HepG2 (cell line): ENCODE measurements around the gene MYBPC3. TPM values are rescaled to one million over a fixed set of nuclear protein-coding genes. Genes with fewer than 3 reads are reported as not detected.

ENCODE experiments used
- ATAC-seq: fragments of 200-7000 bp; cut with Tn5 transposase; 3 replicates; pipeline ENCODE4 v1.9.1; 2020; ENCODE audit warnings: mild to moderate bottlenecking, moderate library complexity
- BruUV-seq: library from RNA; stranded (reverse); fragments of 400-500 nt; replicated peaks from 2 replicates; lab custom pipeline; 2021; lab: Mats Ljungman, UMichigan
- CTCF ChIA-PET: fragments of 300-600 bp; formaldehyde crosslinking; extraction: SDS; loops from one replicate; lab custom pipeline; 2021; ENCODE audit warnings: low total read pairs, inconsistent platforms, low intra/inter-chr PET ratio; lab: Yijun Ruan, JAX
- POLR2A ChIA-PET: fragments of 350-600 bp; sonication (Branson Sonifier 250); formaldehyde crosslinking; loops from one replicate; lab custom pipeline; 2020; ENCODE audit warnings: antibody characterized with exemption, inconsistent platforms; lab: Yijun Ruan, JAX
- DNase-seq: peaks from one replicate; pipeline ENCODE4 v3.0.0-alpha.2; 2015; ENCODE audit warnings: low spot score
- FAIRE-seq: peaks from 3 replicates; lab custom pipeline; 2011; peaks lifted over from hg19 to GRCh38; lab: Jason Lieb, UNC
- H2AFZ ChIP-seq: one replicate; pipeline ENCODE4 v1.6.1; 2011; ENCODE audit warnings: low read length, inconsistent platforms
- H3K27ac ChIP-seq: fragments of 300-600 bp; 3 replicates; pipeline ENCODE4 v1.8.0; 2011; ENCODE audit warnings: mixed run types, mild to moderate bottlenecking, mixed read lengths, low read length, inconsistent platforms; ENCODE audit not compliant: insufficient read depth; ENCODE audit errors: extremely low read length
- H3K27me3 ChIP-seq, 2 experiments: fragments of 200-600 bp in 1 of 2; 2 replicates in 1 of 2; 3 replicates in 1 of 2; pipeline versions ENCODE4 v1.6.0 to v1.8.0; 2011; ENCODE audit warnings: low read length in 2 of 2, mild to moderate bottlenecking in 2 of 2, moderate library complexity in 2 of 2, inconsistent platforms in 1 of 2; ENCODE audit not compliant: insufficient read depth in 2 of 2, control insufficient read depth in 1 of 2
- H3K36me3 ChIP-seq, 2 experiments: fragments of 200-600 bp in 1 of 2; replicated peaks in 1 of 2; 2 replicates in 1 of 2; 3 replicates in 1 of 2; pipeline versions ENCODE4 v1.5.1 to v1.8.0; 2011; ENCODE audit warnings: low read length in 2 of 2, inconsistent platforms in 1 of 2; ENCODE audit not compliant: insufficient read depth in 2 of 2, control insufficient read depth in 1 of 2
- H3K4me1 ChIP-seq: 2 replicates; pipeline ENCODE4 v1.5.1; 2012; ENCODE audit warnings: low read length, inconsistent platforms; ENCODE audit not compliant: insufficient read depth
- H3K4me2 ChIP-seq: 2 replicates; pipeline ENCODE4 v1.6.0; 2011; ENCODE audit warnings: low read depth, low read length, inconsistent platforms
- H3K4me3 ChIP-seq, 3 experiments: fragments of 200-600 bp in 1 of 3; sonication (generic), shearing (Covaris generic) in 1 of 3; replicated peaks in 1 of 3; 2 replicates each; pipeline ENCODE4 v1.5.1; 2011 to 2016; ENCODE audit warnings: low read length in 3 of 3, inconsistent platforms in 2 of 3, low read depth in 2 of 3, mild to moderate bottlenecking in 2 of 3, control low read depth in 1 of 3, mixed read lengths in 1 of 3; ENCODE audit not compliant: insufficient read depth in 1 of 3
- H3K79me2 ChIP-seq: one replicate; pipeline ENCODE4 v1.6.1; 2011; ENCODE audit warnings: low read length, inconsistent platforms; ENCODE audit not compliant: insufficient read depth
- H3K9ac ChIP-seq: 2 replicates; pipeline ENCODE4 v1.6.0; 2011; ENCODE audit warnings: mild to moderate bottlenecking, low read depth, low read length, inconsistent platforms; ENCODE audit not compliant: insufficient read depth
- H3K9me3 ChIP-seq: 2 replicates; pipeline ENCODE4 v1.5.1; 2012; ENCODE audit warnings: mild to moderate bottlenecking, low read length
- H4K20me1 ChIP-seq: 2 replicates; pipeline ENCODE4 v1.6.0; 2011; ENCODE audit warnings: inconsistent platforms, mild to moderate bottlenecking, low read length, moderate library complexity; ENCODE audit not compliant: insufficient read depth
- ARHGAP35 ChIP-seq: sonication (generic); formaldehyde crosslinking; IDR thresholded peaks from 2 replicates; pipeline ENCODE4 v1.9.0; 2022; ENCODE audit warnings: mild to moderate bottlenecking, inconsistent platforms, moderate library complexity, missing genetic modification reagents, borderline replicate concordance
- FOXO1 ChIP-seq: sonication (generic); formaldehyde crosslinking; IDR thresholded peaks from 2 replicates; pipeline ENCODE4 v1.4.0; 2020; ENCODE audit warnings: missing genetic modification reagents
- GTF2F1 ChIP-seq: fragments of 150-350 bp; IDR thresholded peaks from 2 replicates; pipeline ENCODE4 v1.6.1; 2014; ENCODE audit warnings: low read length
- HOXA7 ChIP-seq: sonication (generic); formaldehyde crosslinking; IDR thresholded peaks from 2 replicates; pipeline ENCODE4 v1.8.1; 2022; ENCODE audit warnings: mild to moderate bottlenecking, missing genetic modification reagents, moderate library complexity
- MED8 ChIP-seq: sonication (generic); formaldehyde crosslinking; IDR thresholded peaks from 2 replicates; pipeline ENCODE4 v1.8.1; 2023; ENCODE audit warnings: mild to moderate bottlenecking, missing genetic modification reagents; ENCODE audit not compliant: insufficient replicate concordance
- NONO ChIP-seq, 2 experiments: fragments of 450-650 bp in 1 of 2; sonication (generic) in 1 of 2; formaldehyde crosslinking in 1 of 2; IDR thresholded peaks in 1 of 2; conservative IDR thresholded peaks in 1 of 2; 2 replicates each; pipeline versions ENCODE4 v1.6.1 to v1.8.0; 2017 to 2022; ENCODE audit warnings: mild to moderate bottlenecking in 1 of 2, missing genetic modification reagents in 1 of 2, moderate library complexity in 1 of 2
- PHF5A ChIP-seq: IDR thresholded peaks from one replicate; pipeline ENCODE4 v1.6.1; 2018; ENCODE audit warnings: low read depth, missing genetic modification reagents; ENCODE audit not compliant: unreplicated experiment
- SCMH1 ChIP-seq: sonication (generic); formaldehyde crosslinking; IDR thresholded peaks from 2 replicates; pipeline ENCODE4 v1.9.0; 2021; ENCODE audit warnings: missing genetic modification reagents, mild to moderate bottlenecking, borderline replicate concordance
- SNAI1 ChIP-seq: sonication (generic); formaldehyde crosslinking; IDR thresholded peaks from 2 replicates; pipeline ENCODE4 v1.5.0; 2020; ENCODE audit warnings: mild to moderate bottlenecking, missing genetic modification reagents, borderline replicate concordance
- SRSF4 ChIP-seq: fragments of 200-400 bp; formaldehyde crosslinking; IDR thresholded peaks from one replicate; pipeline ENCODE4 v1.6.1; 2018; ENCODE audit warnings: mild to moderate bottlenecking, low read depth, low read length, moderate library complexity; ENCODE audit not compliant: poor library complexity, severe bottlenecking
- WGBS: methylation state at CpG from one replicate; pipeline ENCODE4 v1.1.6; 2017; ENCODE audit warnings: low lambda C conversion rate; 5-methylcytosine and 5-hydroxymethylcytosine counted together
- in situ Hi-C: cut with HindIII; loops from 2 replicates; pipeline ENCODE4 v1.10.0; 2017; ENCODE audit warnings: low pct_unique_long_range_greater_than_20kb; ENCODE audit not compliant: extremely low pct_ligation_motif_present
- intact Hi-C: fragments of 100-400 bp; cut with micrococcal nuclease; formaldehyde crosslinking; loops from one replicate; pipeline ENCODE4 v1.10.0; 2022; ENCODE audit not compliant: unreplicated experiment
- polyA plus RNA-seq, 8 experiments: library from polyadenylated mRNA; depleted of rRNA in 3 of 8; stranded (reverse) in 7 of 8; unstranded in 1 of 8; fragments of >200 nt; fragmentation: Illumina TruSeq in 4 of 8; extraction: Trizol in 4 of 8; gene quantifications; 2 replicates each; pipeline versions ENCODE4 v1.2.1 to v1.2.3, GENCODE V29; 2011 to 2016; ENCODE audit warnings: low read depth in 4 of 8, missing spikeins in 1 of 8, mixed read lengths in 1 of 8; ENCODE audit not compliant: insufficient read depth in 1 of 8
- total RNA-seq, 5 experiments: library from RNA; depleted of rRNA; stranded (reverse); fragments of >200 nt; fragmentation: Illumina TruSeq; extraction: Trizol; gene quantifications; 2 replicates each; pipeline ENCODE4 v1.2.3, GENCODE V29; 2016; ENCODE audit warnings: low read depth in 1 of 5
- TF ChIP-seq, protein P1 (sequence below): sonication (generic); formaldehyde crosslinking; IDR thresholded peaks from 2 replicates; pipeline ENCODE4 v1.5.0; 2020; ENCODE audit warnings: missing genetic modification reagents

MYBPC3 gene
- total and polyA plus RNA-seq, 2 of the 13 experiments (the other 11 are each of a cell fraction or from before 2014, with no cell fraction given): not detected

DNA sequence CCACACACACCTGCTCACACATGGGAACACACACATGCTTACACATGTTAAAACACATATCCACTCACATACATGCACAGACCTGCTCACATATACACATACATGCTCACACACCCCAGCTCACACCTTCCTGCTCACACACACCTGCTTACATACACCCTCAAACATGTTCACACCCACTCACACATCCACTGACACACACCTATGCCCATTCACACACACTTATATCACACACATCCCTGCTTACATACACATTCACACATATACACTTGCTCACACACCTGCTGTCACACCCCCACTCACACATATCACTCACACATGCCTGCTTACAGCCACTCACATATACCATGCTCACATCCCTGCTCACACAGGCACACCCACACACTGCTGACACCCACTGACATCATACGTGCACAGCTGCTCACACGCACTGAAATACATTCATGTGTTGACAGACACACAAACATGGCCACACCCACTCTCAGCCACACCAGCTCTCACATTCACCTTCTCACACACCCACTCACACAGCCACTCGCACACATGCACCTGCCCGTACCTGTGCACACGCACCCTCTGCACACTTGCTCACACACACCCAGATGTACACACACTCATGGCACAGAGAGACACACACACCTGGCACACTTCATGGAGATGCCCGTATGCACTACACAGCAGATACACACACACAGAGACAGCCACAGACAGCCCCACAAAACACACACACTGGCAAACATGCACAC, 5.7 kb upstream of the MYBPC3 start:
- intact Hi-C loops (loop anchor here (5.0 kb wide), 1 partner anchor 254 kb away; no protein-coding TSS in a partner anchor), in situ Hi-C loops (no loop called here)
- POLR2A ChIA-PET: no interaction called here
- no peak overlapping the region for H3K9ac ChIP-seq
- H2AFZ ChIP-seq: no peak overlapping the region
- peaks cover 1 to 13% of the 10 kb centered on the region in 2 experiments; a peak in 1 of 5 replicates for H3K27me3 ChIP-seq
- no peak overlapping the region for H3K27ac ChIP-seq
- H3K79me2 ChIP-seq: no peaks in the 10 kb centered on the region
- 73% methylated on average over 6 of the region's 6 CpGs for WGBS
- no peaks in the 10 kb centered on the region for H4K20me1 ChIP-seq
- TF ChIP-seq HOXA7 (0 out of 2 replicates have a peak, but pooled peaks have one; percentile 28), GTF2F1 (no peak), FOXO1 (CRISPR knock-in tag) (no peak), SNAI1 (CRISPR knock-in tag) (no peak), SCMH1 (CRISPR knock-in tag) (no peak), NONO (IDR thresholded peaks at IDR 0.05) (0 out of 2 replicates have a peak, but pooled peaks have one; percentile 48), NONO (CRISPR knock-in tag; conservative IDR thresholded peaks at IDR 0.05) (no peak), SRSF4 (no peak), PHF5A (CRISPR knock-in tag) (no peak), MED8 (CRISPR knock-in tag) (no peak), ARHGAP35 (CRISPR knock-in tag) (no peak)
- TF ChIP-seq, protein P1, sequence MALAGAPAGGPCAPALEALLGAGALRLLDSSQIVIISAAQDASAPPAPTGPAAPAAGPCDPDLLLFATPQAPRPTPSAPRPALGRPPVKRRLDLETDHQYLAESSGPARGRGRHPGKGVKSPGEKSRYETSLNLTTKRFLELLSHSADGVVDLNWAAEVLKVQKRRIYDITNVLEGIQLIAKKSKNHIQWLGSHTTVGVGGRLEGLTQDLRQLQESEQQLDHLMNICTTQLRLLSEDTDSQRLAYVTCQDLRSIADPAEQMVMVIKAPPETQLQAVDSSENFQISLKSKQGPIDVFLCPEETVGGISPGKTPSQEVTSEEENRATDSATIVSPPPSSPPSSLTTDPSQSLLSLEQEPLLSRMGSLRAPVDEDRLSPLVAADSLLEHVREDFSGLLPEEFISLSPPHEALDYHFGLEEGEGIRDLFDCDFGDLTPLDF: no peak
- no peak overlapping the region for H3K4me3 ChIP-seq
- FAIRE-seq (no peak), ATAC-seq (no peak), DNase-seq (no peak)
- CTCF ChIA-PET: no interaction called here
- peaks cover 54% of the 10 kb centered on the region for H3K4me1 ChIP-seq
- H3K4me2 ChIP-seq: 0 out of 2 replicates have a peak overlapping the region, but pooled peaks have one; percentile 33
- no peaks in the 10 kb centered on the region for H3K9me3 ChIP-seq
- no TSS peak for BruUV-seq
- H3K36me3 ChIP-seq: no peaks in the 10 kb centered on the region
